Adrenal gland (tissue), 12 donors: ENCODE data around the gene KCNN3. TPM values are rescaled to one million over a fixed set of nuclear protein-coding genes. Genes with fewer than 3 reads are reported as not detected.

Source experiments
- DNase-seq, 7 donors: peaks; one replicate each; pipeline ENCODE4 v3.0.0-alpha.2; 2019 to 2020
- H3K27ac ChIP-seq, 5 donors: fragments of 200-600 bp; sonication (generic) in 4 of 5; 1 replicate in 3 of 5; 2 replicates in 2 of 5; pipeline versions ENCODE4 v1.5.1 to v1.8.0; 2016 to 2020; ENCODE audit warnings: mild to moderate bottlenecking in 1 of 5
- H3K27me3 ChIP-seq: fragments of 200-600 bp; 2 replicates; pipeline ENCODE4 v1.8.0; 2021
- H3K36me3 ChIP-seq, 2 donors: fragments of 200-600 bp; replicated peaks in 1 of 2; 1 replicate in 1 of 2; 2 replicates in 1 of 2; pipeline versions ENCODE4 v1.5.1 to v1.8.0; 2018 to 2022
- H3K4me1 ChIP-seq, 2 donors: fragments of 200-600 bp; replicated peaks in 1 of 2; 1 replicate in 1 of 2; 2 replicates in 1 of 2; pipeline versions ENCODE4 v1.5.1 to v1.8.0; 2018 to 2021
- H3K4me3 ChIP-seq, 4 donors: fragments of 200-600 bp; sonication (generic) in 3 of 4; one replicate each; pipeline ENCODE4 v1.5.1; 2016 to 2018
- H3K9me3 ChIP-seq, 3 donors: fragments of 200-600 bp; sonication (generic) in 1 of 3; replicated peaks in 1 of 3; 1 replicate in 2 of 3; 2 replicates in 1 of 3; pipeline versions ENCODE4 v1.5.1 to v1.8.0; 2016 to 2021
- POLR2A ChIP-seq, 2 donors: fragments of 450-650 bp; IDR thresholded peaks; one replicate each; pipeline ENCODE4 v1.6.1; 2017; ENCODE audit warnings: antibody characterized with exemption in 2 of 2, mild to moderate bottlenecking in 2 of 2, moderate library complexity in 1 of 2
- WGBS, 4 donors: extraction: QIAGEN DNeasy Blood & Tissue Kit in 2 of 4; methylation state at CpG; one replicate each; pipeline versions ENCODE4 v1.1.5 to v1.1.7; 2013 to 2017; 5-methylcytosine and 5-hydroxymethylcytosine counted together
- intact Hi-C, 2 donors: fragments of 100-400 bp; cut with DNase I; formaldehyde crosslinking; loops; one replicate each; pipeline versions ENCODE4 v1.14.1 to v1.15.0; 2022 to 2023
- polyA plus RNA-seq, 3 donors: library from polyadenylated mRNA; stranded (reverse); fragments of 200-250 nt in 2 of 3; fragments of 350-450 nt in 1 of 3; fragmentation: Illumina TruSeq in 1 of 3; extraction: RNeasy Lipid Tissue Mini Kit (QIAGEN cat#74804) in 1 of 3; gene quantifications; one replicate each; pipeline ENCODE4 v1.2.3, GENCODE V29; 2013 to 2014
- total RNA-seq, 9 donors: library from RNA; depleted of rRNA in 4 of 9; stranded (reverse); fragments of >200 nt in 4 of 9; fragments of 120-200 nt in 1 of 9; fragmentation: NEBNext Ultra II Directional in 1 of 9; extraction: Animal tissue kit (Norgen Biotek cat#: 25700) in 1 of 9; gene quantifications; one replicate each; pipeline versions ENCODE4 v1.1.0 to v1.2.4, GENCODE V29; 2013 to 2023
- TF ChIP-seq, protein P1 (sequence below), 6 experiments: fragments of 450-650 bp in 4 of 6; fragments of 200-600 bp in 2 of 6; sonication (generic) in 1 of 6; IDR thresholded peaks; 1 replicate in 5 of 6; 2 replicates in 1 of 6; pipeline versions ENCODE4 v1.5.1 to v1.8.0; 2016 to 2021; ENCODE audit warnings: antibody characterized with exemption in 6 of 6, mild to moderate bottlenecking in 2 of 6, moderate library complexity in 1 of 6
- donor health status: healthy with polysubstance abuse.
- donor health status: Bipolar disorder and iron deficiency.
- donor health status: DM: yes; HTN: yes; CAD: no.
- donor health status: DM: no; HTN: no; CAD: no.
- donor health status: DM: no; HTN: no; CAD: no.
- donor health status: DM: yes; HTN: yes; CAD: no.

KCNN3 gene
- total and polyA plus RNA-seq, 12 donors: 0.17 to 2.3 (median 0.97) TPM

DNA sequence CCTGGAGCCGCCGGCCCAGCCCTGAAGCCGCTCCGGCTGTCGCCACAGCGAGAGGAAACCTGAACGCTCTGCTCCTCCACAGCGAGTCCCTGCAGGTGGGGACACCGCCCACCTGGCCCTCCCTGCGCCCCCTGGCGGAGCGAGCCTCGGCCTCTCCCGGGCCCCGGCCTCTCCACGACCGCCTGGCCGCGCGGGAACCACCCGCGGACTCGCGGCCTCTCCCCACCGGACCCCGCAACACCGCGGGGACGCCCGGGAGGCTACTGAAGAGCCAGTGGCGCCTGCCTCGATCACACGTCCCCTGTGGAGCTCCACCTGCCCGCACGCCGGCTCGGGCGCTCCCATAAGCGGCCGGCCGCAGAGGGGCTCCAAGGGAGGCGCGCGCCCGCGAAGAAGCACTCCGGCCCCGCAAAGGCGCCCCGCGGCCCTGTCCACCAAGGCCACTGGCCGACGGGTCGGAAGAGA lies 109.6 kb downstream of the KCNN3 start:
- peak in 5 of 7 donors; percentile 54 to 67 (median 57) for DNase-seq
- peak overlapping the region in 1 of 4 donors; percentile 48 for H3K4me3 ChIP-seq
- peaks cover 21% of the 10 kb centered on the region for H3K27me3 ChIP-seq
- intact Hi-C loops: no loop called here
- no peaks in the 10 kb centered on the region for H3K36me3 ChIP-seq
- H3K9me3 ChIP-seq: no peaks in the 10 kb centered on the region
- peaks cover 5 to 7% of the 10 kb centered on the region in 2 donors for H3K4me1 ChIP-seq
- no peak overlapping the region for H3K27ac ChIP-seq
- 3 to 8% (median 5%) methylated on average over 9 to 54 of the region's 54 CpGs for WGBS, 4 donors
- TF ChIP-seq POLR2A (IDR thresholded peaks at IDR 0.05): no peak
- TF ChIP-seq, protein P1, sequence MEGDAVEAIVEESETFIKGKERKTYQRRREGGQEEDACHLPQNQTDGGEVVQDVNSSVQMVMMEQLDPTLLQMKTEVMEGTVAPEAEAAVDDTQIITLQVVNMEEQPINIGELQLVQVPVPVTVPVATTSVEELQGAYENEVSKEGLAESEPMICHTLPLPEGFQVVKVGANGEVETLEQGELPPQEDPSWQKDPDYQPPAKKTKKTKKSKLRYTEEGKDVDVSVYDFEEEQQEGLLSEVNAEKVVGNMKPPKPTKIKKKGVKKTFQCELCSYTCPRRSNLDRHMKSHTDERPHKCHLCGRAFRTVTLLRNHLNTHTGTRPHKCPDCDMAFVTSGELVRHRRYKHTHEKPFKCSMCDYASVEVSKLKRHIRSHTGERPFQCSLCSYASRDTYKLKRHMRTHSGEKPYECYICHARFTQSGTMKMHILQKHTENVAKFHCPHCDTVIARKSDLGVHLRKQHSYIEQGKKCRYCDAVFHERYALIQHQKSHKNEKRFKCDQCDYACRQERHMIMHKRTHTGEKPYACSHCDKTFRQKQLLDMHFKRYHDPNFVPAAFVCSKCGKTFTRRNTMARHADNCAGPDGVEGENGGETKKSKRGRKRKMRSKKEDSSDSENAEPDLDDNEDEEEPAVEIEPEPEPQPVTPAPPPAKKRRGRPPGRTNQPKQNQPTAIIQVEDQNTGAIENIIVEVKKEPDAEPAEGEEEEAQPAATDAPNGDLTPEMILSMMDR (IDR thresholded peaks at IDR 0.05): peak; percentile 33 to 72 (median 56)

DNA sequence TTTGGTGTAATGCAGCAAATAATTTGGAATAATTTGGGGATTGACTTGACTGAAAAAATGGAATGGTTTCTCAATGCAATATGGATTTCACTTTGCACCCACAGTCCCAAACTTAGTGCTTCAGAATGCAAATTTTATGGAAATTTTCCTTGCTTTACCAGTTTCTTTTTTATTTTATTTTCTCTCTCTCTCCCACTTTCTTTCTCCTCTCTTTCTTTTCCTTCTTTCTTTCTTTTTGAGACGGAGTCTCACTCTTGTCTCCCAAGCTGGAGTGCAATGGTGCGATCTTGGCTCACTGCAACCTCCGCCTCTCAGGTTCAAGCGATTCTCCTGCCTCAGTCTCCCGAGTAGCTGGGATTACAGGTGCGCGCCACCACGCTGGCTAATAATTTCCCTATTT lies 110.3 kb downstream of the KCNN3 start:
- no peak overlapping the region for H3K4me3 ChIP-seq
- H3K27me3 ChIP-seq: peaks cover 21% of the 10 kb centered on the region
- no peak overlapping the region for H3K27ac ChIP-seq
- DNase-seq: peak in 1 of 7 donors; percentile 13
- no peaks in the 10 kb centered on the region for H3K36me3 ChIP-seq
- peaks cover 5 to 7% of the 10 kb centered on the region in 2 donors for H3K4me1 ChIP-seq
- TF ChIP-seq POLR2A (IDR thresholded peaks at IDR 0.05): no peak
- TF ChIP-seq, protein P1 (IDR thresholded peaks at IDR 0.05): no peak
- intact Hi-C loops: loop anchor here in 1 of 2 donors (5.0 kb wide), 1 partner anchor 187 kb away; no protein-coding TSS in a partner anchor
- WGBS, 4 donors: 91 to 97% (median 92%) methylated on average over 8 of the region's 8 CpGs
- no peaks in the 10 kb centered on the region for H3K9me3 ChIP-seq

DNA sequence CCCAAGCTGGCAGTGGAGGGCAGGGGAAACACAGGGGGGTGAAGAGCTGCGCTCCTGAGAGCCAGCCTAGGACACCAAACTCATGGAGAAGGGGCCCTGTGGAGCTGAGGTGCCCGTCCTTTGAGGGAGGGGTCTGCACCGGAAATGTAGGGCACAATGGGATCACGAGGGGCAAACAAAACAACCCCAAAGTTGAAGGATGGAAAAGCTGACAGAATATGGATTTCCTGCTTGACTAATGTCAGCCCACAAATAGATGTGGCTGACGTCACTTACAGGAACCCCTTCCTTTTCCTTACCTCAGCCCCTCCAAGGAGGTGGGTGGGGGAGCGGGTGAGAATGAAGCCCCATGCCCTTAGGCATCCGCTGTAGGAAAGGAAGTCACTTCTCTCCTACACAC lies 110.9 kb downstream of the KCNN3 start:
- peak in 1 of 7 donors; percentile 51 for DNase-seq
- H3K27ac ChIP-seq: no peak overlapping the region
- peaks cover 5 to 7% of the 10 kb centered on the region in 2 donors for H3K4me1 ChIP-seq
- 58 to 74% (median 66%) methylated on average over 7 of the region's 7 CpGs for WGBS, 4 donors
- no peaks in the 10 kb centered on the region for H3K36me3 ChIP-seq
- no peaks in the 10 kb centered on the region for H3K9me3 ChIP-seq
- intact Hi-C loops: loop anchor here in 1 of 2 donors (5.0 kb wide), 1 partner anchor 187 kb away; no protein-coding TSS in a partner anchor
- TF ChIP-seq POLR2A (IDR thresholded peaks at IDR 0.05): no peak
- TF ChIP-seq, protein P1 (IDR thresholded peaks at IDR 0.05): no peak
- peaks cover 26% of the 10 kb centered on the region for H3K27me3 ChIP-seq
- H3K4me3 ChIP-seq: no peak overlapping the region

DNA sequence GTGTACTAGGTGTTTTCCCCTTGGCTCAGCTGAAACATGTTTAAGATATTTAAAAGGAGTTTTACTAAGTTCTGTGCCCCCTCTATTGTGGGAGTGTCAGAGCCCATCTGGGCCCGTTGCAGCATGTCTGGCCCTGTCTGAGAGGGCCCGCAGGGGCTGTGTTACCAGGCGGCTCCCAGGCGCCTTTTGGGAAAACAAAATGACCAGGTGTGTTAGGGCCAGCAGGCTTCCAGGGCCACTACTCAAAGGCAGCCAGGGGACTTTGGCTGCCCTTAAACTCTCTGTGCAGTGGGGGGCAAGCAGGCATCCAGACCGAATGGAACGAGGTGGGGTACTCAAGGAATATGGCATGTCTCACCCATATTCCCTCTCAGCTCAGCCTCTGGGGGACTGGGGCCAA lies 111.7 kb downstream of the KCNN3 start:
- H3K9me3 ChIP-seq: no peaks in the 10 kb centered on the region
- H3K27ac ChIP-seq: no peak overlapping the region
- DNase-seq: peak in 1 of 7 donors; percentile 38
- H3K4me1 ChIP-seq: peaks cover 5 to 7% of the 10 kb centered on the region in 2 donors
- intact Hi-C loops: loop anchor here in 1 of 2 donors (5.0 kb wide), 1 partner anchor 186 kb away; no protein-coding TSS in a partner anchor
- H3K36me3 ChIP-seq: no peaks in the 10 kb centered on the region
- WGBS, 4 donors: 81 to 93% (median 90%) methylated on average over 6 of the region's 6 CpGs
- no peak for TF ChIP-seq POLR2A (IDR thresholded peaks at IDR 0.05)
- TF ChIP-seq, protein P1 (IDR thresholded peaks at IDR 0.05): no peak
- no peak overlapping the region for H3K4me3 ChIP-seq
- H3K27me3 ChIP-seq: peaks cover 27% of the 10 kb centered on the region
